Fibroblast of skin of back (primary cell): Measurements from ENCODE around the gene HSPBP1.
"Not testable (repeated sequence)": the region's sequence is repeated elsewhere in the genome, so short reads cannot be mapped to it uniquely, and the experiment has no call there.

Source experiments
- DNase-seq: peaks from one replicate; pipeline ENCODE4 v3.0.0-alpha.2; 2013

HSPBP1 gene

GRCh38 chr19:55231391-55232285, 48.3 kb downstream of the HSPBP1 start:
- no peak for DNase-seq

GRCh38 chr19:55230780-55231179, 49.1 kb downstream of the HSPBP1 start:
- DNase-seq = no peak

GRCh38 chr19:55230329-55230728, 49.6 kb downstream of the HSPBP1 start:
- no peak for DNase-seq

GRCh38 chr19:55229789-55230182, 50.1 kb downstream of the HSPBP1 start:
- no peak for DNase-seq

- DNase-seq = no peak
These were observed 50.6 kb downstream of the HSPBP1 start for GRCh38 chr19:55229145-55229788.

GRCh38 chr19:55228403-55229031, 51.4 kb downstream of the HSPBP1 start, which contains the start of gene TMEM86B:
TMEM86B (minus strand) TSS chr19:55228763; CDS start chr19:55228741, 22 bp downstream.
- DNase-seq = no peak

- DNase-seq = no peak
These were observed 51.9 kb downstream of the HSPBP1 start for GRCh38 chr19:55228015-55228391.

- DNase-seq = no peak
These were observed 52.5 kb downstream of the HSPBP1 start for GRCh38 chr19:55227241-55228014.

GRCh38 chr19:55226788-55227187, 53.1 kb downstream of the HSPBP1 start:
- DNase-seq = no peak

- DNase-seq = no peak
These were observed 53.6 kb downstream of the HSPBP1 start for GRCh38 chr19:55226273-55226672.

- DNase-seq = no peak
These were observed 54.4 kb downstream of the HSPBP1 start for GRCh38 chr19:55225415-55225958.

- not testable (repeated sequence) for DNase-seq
These were observed 55.1 kb downstream of the HSPBP1 start for GRCh38 chr19:55224679-55225414.

- no peak for DNase-seq
These were observed 55.8 kb downstream of the HSPBP1 start for GRCh38 chr19:55224038-55224665.

GRCh38 chr19:55223291-55224037, 56.4 kb downstream of the HSPBP1 start:
- no peak for DNase-seq

GRCh38 chr19:55220525-55220924, 59.4 kb downstream of the HSPBP1 start:
- DNase-seq = no peak

- DNase-seq = peak; percentile 100
These were observed 63.3 kb downstream of the HSPBP1 start for GRCh38 chr19:55216461-55217198.

GRCh38 chr19:55213547-55213946, 66.4 kb downstream of the HSPBP1 start:
- DNase-seq = no peak

GRCh38 chr19:55212447-55212846, 67.5 kb downstream of the HSPBP1 start:
- DNase-seq = no peak
